Epithelial cell of proximal tubule (primary cell): ENCODE results near the gene NET1. TPM values are rescaled to one million over a fixed set of nuclear protein-coding genes. Genes with fewer than 3 reads are reported as not detected.

Experiments
- DNase-seq: peaks from one replicate; pipeline ENCODE4 v3.0.0-alpha.2; 2011; ENCODE audit warnings: low read depth
- H3K4me3 ChIP-seq: 2 replicates; pipeline ENCODE4 v1.5.1; 2011; ENCODE audit warnings: low read depth, mild to moderate bottlenecking, low read length
- total RNA-seq: library from RNA; depleted of rRNA; stranded (reverse); fragments of >200 nt; gene quantifications from 2 replicates; pipeline ENCODE4 v1.2.3, GENCODE V29; 2015
- TF ChIP-seq, protein P1 (sequence below): conservative IDR thresholded peaks from 2 replicates; pipeline ENCODE4 v1.5.1; 2012; ENCODE audit warnings: low read depth, mild to moderate bottlenecking, low read length

The NET1 gene
- total RNA-seq, 1 donor from 2014 or later, result 122 TPM

DNA sequence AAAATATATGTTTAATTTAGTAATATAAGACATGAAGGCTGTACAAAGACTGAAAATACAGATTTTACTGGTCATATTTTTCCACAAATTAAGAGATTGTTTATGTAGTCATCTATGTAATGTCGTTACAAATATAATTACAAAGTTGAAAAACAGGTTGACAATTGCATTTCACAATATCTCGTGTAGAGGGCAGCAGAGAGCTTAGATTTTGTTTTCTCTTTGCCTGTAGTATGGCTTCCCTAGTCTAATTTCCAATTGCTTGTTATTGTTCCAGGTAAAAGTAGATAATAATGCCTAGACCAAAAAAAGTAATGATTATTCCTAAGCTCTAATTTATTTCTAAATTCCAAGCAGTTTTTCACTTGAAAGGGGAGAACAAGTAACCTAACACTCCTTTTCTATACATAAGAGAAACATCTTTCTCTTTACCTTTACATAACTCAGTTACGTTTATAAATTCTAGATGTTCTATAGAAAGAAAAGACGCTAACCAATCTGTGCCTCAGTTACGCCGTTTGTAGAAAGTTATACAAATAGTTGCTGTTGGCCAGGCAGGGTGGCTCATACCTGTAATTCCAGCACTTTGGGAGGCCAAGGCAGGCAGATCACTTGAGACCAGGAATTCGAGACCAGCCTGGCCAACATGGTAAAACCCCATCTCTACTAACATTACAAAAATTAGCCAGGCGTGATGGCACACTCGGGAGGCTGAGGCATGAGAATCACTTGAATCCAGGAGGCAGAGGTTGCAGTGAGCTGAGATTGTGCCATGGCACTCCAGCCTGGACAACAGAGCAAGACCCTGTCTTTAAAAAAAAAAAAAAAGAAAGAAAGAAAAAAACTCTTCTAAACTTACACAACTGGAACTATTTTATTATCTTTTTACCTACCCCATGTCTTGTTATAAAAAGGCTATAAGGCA, 30.0 kb downstream of the NET1 start:
- DNase-seq, result no peak
- TF ChIP-seq, protein P1, sequence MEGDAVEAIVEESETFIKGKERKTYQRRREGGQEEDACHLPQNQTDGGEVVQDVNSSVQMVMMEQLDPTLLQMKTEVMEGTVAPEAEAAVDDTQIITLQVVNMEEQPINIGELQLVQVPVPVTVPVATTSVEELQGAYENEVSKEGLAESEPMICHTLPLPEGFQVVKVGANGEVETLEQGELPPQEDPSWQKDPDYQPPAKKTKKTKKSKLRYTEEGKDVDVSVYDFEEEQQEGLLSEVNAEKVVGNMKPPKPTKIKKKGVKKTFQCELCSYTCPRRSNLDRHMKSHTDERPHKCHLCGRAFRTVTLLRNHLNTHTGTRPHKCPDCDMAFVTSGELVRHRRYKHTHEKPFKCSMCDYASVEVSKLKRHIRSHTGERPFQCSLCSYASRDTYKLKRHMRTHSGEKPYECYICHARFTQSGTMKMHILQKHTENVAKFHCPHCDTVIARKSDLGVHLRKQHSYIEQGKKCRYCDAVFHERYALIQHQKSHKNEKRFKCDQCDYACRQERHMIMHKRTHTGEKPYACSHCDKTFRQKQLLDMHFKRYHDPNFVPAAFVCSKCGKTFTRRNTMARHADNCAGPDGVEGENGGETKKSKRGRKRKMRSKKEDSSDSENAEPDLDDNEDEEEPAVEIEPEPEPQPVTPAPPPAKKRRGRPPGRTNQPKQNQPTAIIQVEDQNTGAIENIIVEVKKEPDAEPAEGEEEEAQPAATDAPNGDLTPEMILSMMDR, result peak; percentile 72
- no peak overlapping the region for H3K4me3 ChIP-seq

DNA sequence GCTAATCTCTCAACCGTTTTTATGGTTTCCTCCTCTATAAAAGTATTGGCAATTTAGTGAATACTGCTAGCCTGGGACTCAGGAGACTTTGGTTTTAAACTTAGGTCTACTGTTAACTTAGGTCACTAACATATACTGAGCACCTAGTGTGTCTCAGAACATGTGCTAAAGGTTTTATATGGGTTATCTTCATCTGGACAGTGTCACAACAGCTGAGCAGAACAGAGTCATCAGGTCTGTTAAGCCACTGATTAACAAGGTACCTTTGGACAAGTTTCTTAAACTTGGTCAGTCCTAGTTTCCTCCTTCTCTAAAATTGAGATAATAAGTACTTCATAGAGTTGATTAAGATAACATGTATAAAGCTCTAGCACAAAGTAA, 30.6 kb downstream of the NET1 start:
- H3K4me3 ChIP-seq, result no peak overlapping the region
- no peak for DNase-seq
- TF ChIP-seq, protein P1, result no peak

GRCh38 chr10:5443429-5443828, 31.1 kb downstream of the NET1 start:
- TF ChIP-seq, protein P1, result no peak
- no peak for DNase-seq
- no peak overlapping the region for H3K4me3 ChIP-seq

DNA sequence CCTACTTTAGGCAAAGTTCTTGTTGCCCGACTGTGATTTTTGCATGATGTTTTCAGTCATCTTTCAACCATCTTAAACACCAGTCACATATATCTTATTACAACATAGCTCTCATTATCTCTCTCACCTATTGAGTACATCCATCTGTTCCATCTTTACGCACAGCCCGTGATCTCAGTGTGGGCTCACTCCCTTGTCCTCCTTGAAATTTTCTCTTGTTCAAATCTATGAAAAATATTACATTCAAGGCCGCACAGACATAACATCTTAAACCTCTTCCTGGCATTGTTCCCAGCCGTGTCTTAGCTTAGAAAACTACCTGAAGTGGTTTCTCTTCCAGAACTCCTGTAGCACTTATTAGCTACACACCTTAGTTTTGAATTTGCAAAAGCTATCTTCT, 32.6 kb downstream of the NET1 start:
- no peak for DNase-seq
- H3K4me3 ChIP-seq, result no peak overlapping the region
- TF ChIP-seq, protein P1, result no peak

DNA sequence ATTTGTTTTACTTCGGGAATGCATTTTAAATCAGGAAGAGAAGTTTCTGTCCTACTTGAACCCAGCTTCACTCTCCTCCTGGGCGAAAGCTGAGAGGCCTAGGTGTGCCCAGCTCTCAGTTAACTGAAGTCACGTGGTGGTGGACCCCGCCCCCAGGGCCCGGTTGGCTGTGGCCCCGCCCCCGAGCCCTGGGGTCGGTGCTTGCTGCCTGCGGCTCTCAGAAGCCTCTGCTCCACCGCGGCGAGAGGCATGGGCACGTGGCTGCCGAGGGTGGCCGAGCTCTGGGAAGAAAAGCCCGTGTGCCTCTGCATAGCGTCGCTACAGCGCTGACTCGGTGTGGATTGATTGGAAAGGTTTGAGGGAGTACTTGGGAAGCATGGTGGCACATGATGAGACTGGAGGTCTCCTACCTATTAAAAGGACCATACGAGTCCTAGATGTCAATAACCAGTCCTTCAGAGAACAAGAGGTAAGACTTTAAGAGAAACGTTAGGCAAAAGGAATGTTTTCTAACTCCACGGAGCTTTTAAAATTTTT, 34.1 kb downstream of the NET1 start:
- TF ChIP-seq, protein P1, result no peak
- no peak for DNase-seq
- H3K4me3 ChIP-seq, result peak overlapping the region; percentile 69

- TF ChIP-seq, protein P1, result no peak
- peak overlapping the region; percentile 69 for H3K4me3 ChIP-seq
- no peak for DNase-seq
Measured at GRCh38 chr10:5447056-5447455, 34.7 kb downstream of the NET1 start.
